Aorta (tissue), 5 donors: ENCODE measurements around the gene METRN. TPM values are rescaled to one million over a fixed set of nuclear protein-coding genes. Genes with fewer than 3 reads are reported as not detected.
A peak's percentile ranks its signal among the peaks of the same experiment; 100 is the strongest.

Experiments
- ATAC-seq: fragments of 200-7000 bp; cut with Tn5 transposase; one replicate; pipeline ENCODE4 v1.9.1; 2022; ENCODE audit warnings: moderate library complexity; ENCODE audit not compliant: low FRiP score
- DNase-seq, 2 donors: peaks; one replicate each; pipeline ENCODE4 v3.0.0-alpha.2; 2020
- H3K27ac ChIP-seq, 2 donors: one replicate each; pipeline ENCODE4 v1.5.1; 2013; ENCODE audit warnings: low read length in 2 of 2, mild to moderate bottlenecking in 2 of 2, moderate library complexity in 2 of 2, control low read depth in 1 of 2, inconsistent platforms in 1 of 2, low read depth in 1 of 2
- H3K27me3 ChIP-seq, 2 donors: one replicate each; pipeline ENCODE4 v1.6.1; 2013; ENCODE audit warnings: control low read depth in 1 of 2, low read length in 1 of 2, mild to moderate bottlenecking in 1 of 2, moderate library complexity in 1 of 2; ENCODE audit not compliant: insufficient read depth in 2 of 2, control insufficient read depth in 1 of 2
- H3K36me3 ChIP-seq, 2 donors: one replicate each; pipeline ENCODE4 v1.6.1; 2013; ENCODE audit warnings: control low read depth in 1 of 2, low read length in 1 of 2, mild to moderate bottlenecking in 1 of 2; ENCODE audit not compliant: insufficient read depth in 2 of 2, control insufficient read depth in 1 of 2
- H3K4me1 ChIP-seq, 2 donors: one replicate each; pipeline ENCODE4 v1.6.1; 2013; ENCODE audit warnings: low read length in 2 of 2, control low read depth in 1 of 2, mild to moderate bottlenecking in 1 of 2, moderate library complexity in 1 of 2; ENCODE audit not compliant: insufficient read depth in 2 of 2, control insufficient read depth in 1 of 2
- H3K4me3 ChIP-seq, 2 donors: one replicate each; pipeline ENCODE4 v1.5.1; 2013; ENCODE audit warnings: low read length in 2 of 2, control low read depth in 1 of 2, mild to moderate bottlenecking in 1 of 2
- H3K9me3 ChIP-seq: one replicate; pipeline ENCODE4 v1.6.1; 2013; ENCODE audit warnings: mild to moderate bottlenecking, low read length; ENCODE audit not compliant: control insufficient read depth
- WGBS, 2 donors: extraction: QIAGEN DNeasy Blood & Tissue Kit; methylation state at CpG; one replicate each; pipeline ENCODE4 v1.1.7; 2013; 5-methylcytosine and 5-hydroxymethylcytosine counted together
- intact Hi-C, 2 donors: fragments of 100-400 bp; cut with DNase I; formaldehyde crosslinking; loops; one replicate each; pipeline versions ENCODE4 v1.14.2 to v1.15.0; 2022
- polyA plus RNA-seq, 2 donors: library from polyadenylated mRNA; stranded (reverse); fragments of 200-250 nt; gene quantifications; one replicate each; pipeline ENCODE4 v1.2.3, GENCODE V29; 2013
- total RNA-seq, 2 donors: library from RNA; stranded (reverse); fragmentation: NEBNext Ultra II Directional; extraction: Animal tissue kit (Norgen Biotek cat#: 25700); gene quantifications; one replicate each; pipeline ENCODE4 v1.2.1, GENCODE V29; 2021
- donor health status: healthy with polysubstance abuse.
- donor health status: Bipolar disorder and iron deficiency.
- donor health status: DM: no; HTN: no; CAD: no.
- donor health status: DM: no; HTN: no; CAD: no.
- donor health status: DM: yes; HTN: yes; CAD: no.

Gene METRN
- total and polyA plus RNA-seq, 4 donors, result 22.7 to 61.3 (median 26.7) TPM

GRCh38 chr16:734208-734980 is 19.5 kb downstream of the METRN start:
- intact Hi-C loops, result no loop called here
- 92 to 94% methylated on average over 49 of the region's 49 CpGs for WGBS, 2 donors
- no peak overlapping the region for H3K27ac ChIP-seq
- ATAC-seq (no peak), DNase-seq (no peak)
- no peak overlapping the region for H3K4me3 ChIP-seq
- H3K27me3 ChIP-seq, result no peaks in the 10 kb centered on the region
- H3K4me1 ChIP-seq, result no peaks in the 10 kb centered on the region
- H3K36me3 ChIP-seq, result peaks cover 0 to 2% of the 10 kb centered on the region in 2 donors
- no peaks in the 10 kb centered on the region for H3K9me3 ChIP-seq

- H3K4me1 ChIP-seq, result no peaks in the 10 kb centered on the region
- no peak for DNase-seq
- H3K4me3 ChIP-seq, result no peak overlapping the region
- H3K27me3 ChIP-seq, result no peaks in the 10 kb centered on the region
- H3K27ac ChIP-seq, result no peak overlapping the region
- H3K9me3 ChIP-seq, result no peaks in the 10 kb centered on the region
- ATAC-seq, result no peak
- 93% methylated on average over 25 of the region's 25 CpGs for WGBS, 2 donors
- intact Hi-C loops, result no loop called here
- H3K36me3 ChIP-seq, result peaks cover 0 to 2% of the 10 kb centered on the region in 2 donors
These were observed 20.3 kb downstream of the METRN start for GRCh38 chr16:734981-735881.

- Histone ChIP-seq H3K27me3 (no peaks in the 10 kb centered on the region), H3K4me3 (no peak overlapping the region), H3K4me1 (no peaks in the 10 kb centered on the region), H3K27ac (no peak overlapping the region), H3K9me3 (no peaks in the 10 kb centered on the region), H3K36me3 (peaks cover 0 to 2% of the 10 kb centered on the region in 2 donors)
- WGBS, 2 donors, result 85 to 87% methylated on average over 13 of the region's 13 CpGs
- intact Hi-C loops, result no loop called here
- no peak for DNase-seq
- no peak for ATAC-seq
These were observed 21.1 kb downstream of the METRN start for GRCh38 chr16:735982-736453.

- H3K9me3 ChIP-seq, result no peaks in the 10 kb centered on the region
- intact Hi-C loops, result no loop called here
- WGBS, 2 donors, result 93 to 95% methylated on average over 29 of the region's 29 CpGs
- H3K36me3 ChIP-seq, result peaks cover 0 to 2% of the 10 kb centered on the region in 2 donors
- H3K27ac ChIP-seq, result no peak overlapping the region
- H3K27me3 ChIP-seq, result no peaks in the 10 kb centered on the region
- H3K4me3 ChIP-seq, result no peak overlapping the region
- no peak for ATAC-seq
- no peak for DNase-seq
- no peaks in the 10 kb centered on the region for H3K4me1 ChIP-seq
These were observed 22.1 kb downstream of the METRN start for GRCh38 chr16:736936-737481.

GRCh38 chr16:739560-740458 is 24.9 kb downstream of the METRN start:
- intact Hi-C loops, result loop anchor here in 1 of 2 donors (2.0 kb wide), 1 partner anchor 19 kb away; the partner anchor contains the start of gene ANTKMT
- Histone ChIP-seq H3K4me3 (peak overlapping the region; percentile 71 to 92), H3K27me3 (no peaks in the 10 kb centered on the region), H3K4me1 (no peaks in the 10 kb centered on the region), H3K27ac (no peak overlapping the region), H3K36me3 (no peaks in the 10 kb centered on the region), H3K9me3 (no peaks in the 10 kb centered on the region)
- 44 to 45% methylated on average over 37 to 38 of the region's 38 CpGs for WGBS, 2 donors
- DNase-seq, result no peak
- no peak for ATAC-seq

GRCh38 chr16:740459-740763 is 25.5 kb downstream of the METRN start:
- intact Hi-C loops, result loop anchor here in 1 of 2 donors (2.0 kb wide), 1 partner anchor 20 kb away; the partner anchor contains the start of gene ANTKMT
- H3K4me3 ChIP-seq, result peak overlapping the region; percentile 71 to 92
- H3K36me3 ChIP-seq, result no peaks in the 10 kb centered on the region
- ATAC-seq (peak; percentile 20), DNase-seq (no peak)
- WGBS, 2 donors, result 0% methylated on average over 16 to 22 of the region's 22 CpGs
- no peaks in the 10 kb centered on the region for H3K4me1 ChIP-seq
- no peaks in the 10 kb centered on the region for H3K9me3 ChIP-seq
- H3K27me3 ChIP-seq, result no peaks in the 10 kb centered on the region
- no peak overlapping the region for H3K27ac ChIP-seq

GRCh38 chr16:740764-741505 is 26.0 kb downstream of the METRN start, which contains the start of gene CIAO3:
Gene CIAO3, minus strand, starts transcription at chr16:740997. Its CDS starts 12 bp downstream, at chr16:740985.
- no peaks in the 10 kb centered on the region for H3K27me3 ChIP-seq
- H3K4me3 ChIP-seq, result peak within 1 kb of the TSS; percentile 71 to 92
- H3K9me3 ChIP-seq, result no peaks in the 10 kb centered on the region
- no peak within 1 kb of the TSS for H3K27ac ChIP-seq
- intact Hi-C loops, result loop anchor here in 1 of 2 donors (2.0 kb wide), 1 partner anchor 20 kb away; the partner anchor contains the start of gene ANTKMT
- no peaks in the 10 kb centered on the region for H3K36me3 ChIP-seq
- DNase-seq (peak; percentile 92 to 96), ATAC-seq (peak; percentile 97)
- no peaks in the 10 kb centered on the region for H3K4me1 ChIP-seq
- 0 to 1% methylated on average over 66 to 79 of the region's 79 CpGs for WGBS, 2 donors
